ENCODE data around the gene M1AP. TPM values are rescaled to one million over a fixed set of nuclear protein-coding genes. Genes with fewer than 3 reads are reported as not detected.

M1AP gene
- polyA plus RNA-seq, 1 experiment: 0.33 TPM

DNA sequence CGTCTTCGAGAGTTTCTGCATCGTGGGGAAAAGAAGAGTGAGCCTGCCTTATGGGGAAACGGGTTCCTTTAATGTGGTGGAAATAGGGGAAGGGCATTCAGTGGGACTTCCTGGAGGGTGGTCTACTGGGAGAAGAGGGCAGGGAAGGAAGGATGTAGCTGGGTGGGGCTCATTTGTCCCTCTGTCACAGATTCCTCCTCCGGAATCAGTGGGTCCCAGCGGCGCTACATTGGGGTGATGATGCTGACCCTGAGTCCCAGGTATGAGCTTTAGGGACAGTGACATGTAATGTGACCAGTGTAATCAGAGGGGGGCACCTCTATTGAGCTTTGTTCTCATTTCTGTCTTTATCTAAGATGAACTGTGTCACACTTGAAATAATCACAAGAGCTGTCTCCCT is 116.5 kb downstream of the M1AP start:
- DNase-seq (ENCODE audit: low read depth): no peak
- no peak overlapping the region for H3K4me3 ChIP-seq (ENCODE audit: low read depth, low read length)
- POLR2A ChIA-PET: no interaction called here
- TF ChIP-seq, protein P1, sequence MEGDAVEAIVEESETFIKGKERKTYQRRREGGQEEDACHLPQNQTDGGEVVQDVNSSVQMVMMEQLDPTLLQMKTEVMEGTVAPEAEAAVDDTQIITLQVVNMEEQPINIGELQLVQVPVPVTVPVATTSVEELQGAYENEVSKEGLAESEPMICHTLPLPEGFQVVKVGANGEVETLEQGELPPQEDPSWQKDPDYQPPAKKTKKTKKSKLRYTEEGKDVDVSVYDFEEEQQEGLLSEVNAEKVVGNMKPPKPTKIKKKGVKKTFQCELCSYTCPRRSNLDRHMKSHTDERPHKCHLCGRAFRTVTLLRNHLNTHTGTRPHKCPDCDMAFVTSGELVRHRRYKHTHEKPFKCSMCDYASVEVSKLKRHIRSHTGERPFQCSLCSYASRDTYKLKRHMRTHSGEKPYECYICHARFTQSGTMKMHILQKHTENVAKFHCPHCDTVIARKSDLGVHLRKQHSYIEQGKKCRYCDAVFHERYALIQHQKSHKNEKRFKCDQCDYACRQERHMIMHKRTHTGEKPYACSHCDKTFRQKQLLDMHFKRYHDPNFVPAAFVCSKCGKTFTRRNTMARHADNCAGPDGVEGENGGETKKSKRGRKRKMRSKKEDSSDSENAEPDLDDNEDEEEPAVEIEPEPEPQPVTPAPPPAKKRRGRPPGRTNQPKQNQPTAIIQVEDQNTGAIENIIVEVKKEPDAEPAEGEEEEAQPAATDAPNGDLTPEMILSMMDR (IDR thresholded peaks at IDR 0.05; ENCODE audit: insufficient read depth, low read depth, low read length): no peak
- peaks cover 15% of the 10 kb centered on the region for H3K36me3 ChIP-seq (ENCODE audit: control insufficient read depth, insufficient read depth, low read length)
- H3K27me3 ChIP-seq (ENCODE audit: control insufficient read depth, insufficient read depth, low read length): no peaks in the 10 kb centered on the region
- CTCF ChIA-PET: interaction anchor here (0.6 to 3.1 kb wide), 14 partner anchors 8 to 1285 kb away, joined by 3 to 12 read pairs (median 4); partner anchors contain the start of genes CCDC142 and TTC31

DNA sequence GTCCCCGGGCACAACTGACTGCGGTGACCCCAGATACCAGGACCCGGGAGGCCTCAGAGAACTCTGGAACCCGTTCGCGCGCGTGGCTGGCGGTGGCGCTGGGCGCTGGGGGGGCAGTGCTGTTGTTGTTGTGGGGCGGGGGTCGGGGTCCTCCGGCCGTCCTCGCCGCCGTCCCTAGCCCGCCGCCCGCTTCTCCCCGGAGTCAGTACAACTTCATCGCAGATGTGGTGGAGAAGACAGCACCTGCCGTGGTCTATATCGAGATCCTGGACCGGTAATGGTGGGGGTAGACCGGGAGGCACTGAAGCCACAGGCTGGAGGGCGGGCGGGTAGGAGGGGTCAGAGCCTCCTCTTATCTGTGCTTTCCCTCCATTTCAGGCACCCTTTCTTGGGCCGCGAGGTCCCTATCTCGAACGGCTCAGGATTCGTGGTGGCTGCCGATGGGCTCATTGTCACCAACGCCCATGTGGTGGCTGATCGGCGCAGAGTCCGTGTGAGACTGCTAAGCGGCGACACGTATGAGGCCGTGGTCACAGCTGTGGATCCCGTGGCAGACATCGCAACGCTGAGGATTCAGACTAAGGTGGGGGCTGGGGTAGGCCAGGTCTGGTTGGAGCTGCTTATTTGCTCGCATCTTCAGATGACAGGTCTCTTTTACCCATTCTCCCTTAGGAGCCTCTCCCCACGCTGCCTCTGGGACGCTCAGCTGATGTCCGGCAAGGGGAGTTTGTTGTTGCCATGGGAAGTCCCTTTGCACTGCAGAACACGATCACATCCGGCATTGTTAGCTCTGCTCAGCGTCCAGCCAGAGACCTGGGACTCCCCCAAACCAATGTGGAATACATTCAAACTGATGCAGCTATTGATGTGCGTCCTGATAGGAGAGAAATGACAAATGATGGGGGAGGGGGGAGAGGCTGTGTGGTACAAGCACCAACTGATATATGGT is 117.6 kb downstream of the M1AP start:
- ChIA-PET POLR2A (interaction anchor here (1.0 kb wide), 1 partner anchor 27 kb away, joined by 4 read pairs; no protein-coding TSS in a partner anchor), CTCF (interaction anchor here (0.7 to 3.1 kb wide), 9 partner anchors 9 to 138 kb away, joined by 3 to 8 read pairs (median 3); partner anchors contain the start of genes CCDC142 and TTC31)
- no peak for DNase-seq (ENCODE audit: low read depth)

DNA sequence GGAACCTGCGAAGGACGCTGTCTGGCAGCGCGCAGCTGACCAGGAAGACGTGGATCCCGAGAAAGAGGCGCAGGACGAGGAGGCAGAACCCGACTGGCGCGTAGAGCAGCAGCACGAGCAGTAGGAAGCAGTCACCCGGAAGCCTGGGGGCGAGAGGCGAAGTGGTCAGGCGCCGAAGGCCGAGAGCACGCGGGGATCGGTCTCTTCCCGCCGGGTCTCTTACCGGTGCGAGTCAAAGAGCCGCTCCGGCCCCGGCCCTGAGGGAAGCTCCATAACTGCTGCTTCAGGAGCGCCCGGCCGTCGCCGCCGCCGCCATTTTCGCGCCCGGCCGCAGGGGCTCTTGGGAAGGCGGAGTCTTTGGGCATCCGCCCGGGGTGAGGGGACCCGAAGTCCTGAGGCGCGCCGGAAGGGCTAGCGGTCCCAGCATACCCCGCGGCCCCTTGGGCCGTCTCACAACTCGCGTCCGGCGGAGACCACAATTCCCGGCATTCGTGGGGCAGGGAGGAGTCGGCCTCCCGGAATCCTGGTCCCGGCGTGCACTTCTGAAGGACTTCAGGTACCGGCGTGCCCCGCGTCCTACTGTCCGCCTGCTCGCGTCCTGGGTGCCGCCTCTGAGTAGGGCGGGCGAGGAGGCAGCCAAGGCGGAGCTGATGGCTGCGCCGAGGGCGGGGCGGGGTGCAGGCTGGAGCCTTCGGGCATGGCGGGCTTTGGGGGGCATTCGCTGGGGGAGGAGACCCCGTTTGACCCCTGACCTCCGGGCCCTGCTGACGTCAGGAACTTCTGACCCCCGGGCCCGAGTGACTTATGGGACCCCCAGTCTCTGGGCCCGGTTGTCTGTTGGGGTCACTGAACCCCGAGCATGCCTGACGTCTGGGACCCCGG is 118.5 kb downstream of the M1AP start, which contains the start of the genes AUP1 and HTRA2:
TSS of gene AUP1 (minus strand) at position 350 of the 882 bp plus-strand sequence. CDS start at position 273, 77 bp downstream.
TSS of gene HTRA2 (plus strand) at position 577 of the 882 bp plus-strand sequence. CDS start at position 651, 74 bp downstream.
- TF ChIP-seq, protein P1 (IDR thresholded peaks at IDR 0.05; ENCODE audit: insufficient read depth, low read depth, low read length): no peak
- peaks cover 24% of the 10 kb centered on the region for H3K36me3 ChIP-seq (ENCODE audit: control insufficient read depth, insufficient read depth, low read length)

More for the DNA sequence above, 117.6 kb downstream of the M1AP start:
- Histone ChIP-seq H3K4me3 (ENCODE audit: low read depth, low read length) (peak overlapping the region; percentile 52), H3K27me3 (ENCODE audit: control insufficient read depth, insufficient read depth, low read length) (no peaks in the 10 kb centered on the region), H3K36me3 (ENCODE audit: control insufficient read depth, insufficient read depth, low read length) (peaks cover 24% of the 10 kb centered on the region)
- TF ChIP-seq, protein P1 (IDR thresholded peaks at IDR 0.05; ENCODE audit: insufficient read depth, low read depth, low read length): no peak

DNA sequence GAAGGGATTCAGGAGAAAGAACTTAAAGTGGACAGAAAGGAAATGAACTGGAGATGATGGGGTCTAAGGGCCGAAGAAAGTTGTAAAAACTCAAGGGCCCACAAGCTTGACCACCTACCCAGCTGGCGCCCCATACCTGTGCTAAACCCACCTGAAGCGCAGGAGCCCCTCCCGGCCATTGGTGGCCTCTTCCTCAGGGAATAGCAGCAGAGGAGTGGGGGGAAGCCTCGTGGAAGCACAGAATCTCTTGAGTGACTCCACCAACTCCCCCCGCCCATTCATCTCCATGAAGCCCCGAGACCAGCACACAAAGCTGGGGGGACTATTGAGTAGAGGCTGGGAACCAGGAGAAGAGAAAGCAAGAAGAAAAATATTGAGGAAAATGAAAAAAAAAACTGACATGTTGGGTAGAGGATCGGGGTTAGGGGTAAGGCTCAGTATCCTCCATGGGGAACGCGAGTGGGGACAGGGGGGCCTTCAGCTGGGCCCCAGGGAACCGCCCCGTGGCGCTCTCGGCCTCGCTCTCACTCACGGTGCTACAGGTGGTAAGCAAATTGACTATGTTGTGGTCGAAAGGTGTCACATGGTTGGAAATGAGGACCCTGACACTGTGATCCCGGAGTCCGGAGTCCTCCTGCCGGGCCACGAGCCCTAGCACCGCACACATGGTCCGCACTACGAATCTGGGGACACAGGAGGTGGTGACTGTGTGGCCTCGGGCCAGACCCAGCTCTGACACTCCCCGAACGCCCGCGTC is 119.4 kb downstream of the M1AP start:
- CTCF ChIA-PET: interaction anchor here (0.7 to 3.1 kb wide), 6 partner anchors 20 to 61 kb away, joined by 3 to 8 read pairs (median 4); no protein-coding TSS in a partner anchor
- H3K4me3 ChIP-seq (ENCODE audit: low read depth, low read length): peak overlapping the region; percentile 87
- TF ChIP-seq, protein P1 (IDR thresholded peaks at IDR 0.05; ENCODE audit: insufficient read depth, low read depth, low read length): peak; percentile 14; the same call in 1 of the 2 replicates
- POLR2A ChIA-PET: no interaction called here
- H3K36me3 ChIP-seq (ENCODE audit: control insufficient read depth, insufficient read depth, low read length): peaks cover 20% of the 10 kb centered on the region
- H3K27me3 ChIP-seq (ENCODE audit: control insufficient read depth, insufficient read depth, low read length): no peaks in the 10 kb centered on the region
- no peak for DNase-seq (ENCODE audit: low read depth)

More for the DNA sequence above, 118.5 kb downstream of the M1AP start, which contains the start of the genes AUP1 and HTRA2:
- Histone ChIP-seq H3K4me3 (ENCODE audit: low read depth, low read length) (peak within 1 kb of the TSS; percentile 87), H3K27me3 (ENCODE audit: control insufficient read depth, insufficient read depth, low read length) (no peaks in the 10 kb centered on the region)
- peak; percentile 97 for DNase-seq (ENCODE audit: low read depth)
- POLR2A ChIA-PET: interaction anchor here (0.5 to 1.0 kb wide), 5 partner anchors 26 to 73 kb away, joined by 3 to 4 read pairs (median 4); no protein-coding TSS in a partner anchor
- CTCF ChIA-PET: interaction anchor here (1.0 to 3.1 kb wide), 5 partner anchors 21 to 60 kb away, joined by 3 to 8 read pairs (median 4); no protein-coding TSS in a partner anchor
